H1 (cell line): ENCODE measurements around the gene FAF2. TPM values are rescaled to one million over a fixed set of nuclear protein-coding genes. Genes with fewer than 3 reads are reported as not detected.

Source experiments
- ATF3 ChIP-seq: IDR thresholded peaks from 2 replicates; pipeline ENCODE4 v1.6.1; 2011; ENCODE audit warnings: low read depth, mild to moderate bottlenecking, low read length; ENCODE audit not compliant: insufficient read depth
- CHD7 ChIP-seq: fragments of 300-600 bp; sonication (generic); IDR thresholded peaks from 2 replicates; pipeline ENCODE4 v1.7.1; 2012; ENCODE audit warnings: low read length, moderate library complexity, mild to moderate bottlenecking, inconsistent platforms; ENCODE audit not compliant: insufficient replicate concordance
- CTCF ChIP-seq, 3 experiments: IDR thresholded peaks; 1 replicate in 2 of 3; 2 replicates in 1 of 3; pipeline versions ENCODE4 v1.5.1 to v1.6.1; 2011; ENCODE audit warnings: low read length in 3 of 3, mild to moderate bottlenecking in 3 of 3, inconsistent platforms in 2 of 3, low read depth in 1 of 3, moderate library complexity in 1 of 3; ENCODE audit not compliant: insufficient read depth in 1 of 3; ENCODE audit errors: control extremely low read depth in 1 of 3
- RNF2 ChIP-seq: fragments of 200-900, 300-1000 bp; sonication (generic); IDR thresholded peaks from 2 replicates; pipeline ENCODE4 v1.7.1; 2016; ENCODE audit warnings: borderline replicate concordance, low read depth, mild to moderate bottlenecking, antibody characterized with exemption, low read length; ENCODE audit not compliant: poor library complexity, severe bottlenecking; ENCODE audit errors: missing control alignments
- polyA plus RNA-seq, 7 experiments: library from polyadenylated mRNA; depleted of rRNA in 3 of 7; stranded (reverse) in 5 of 7; unstranded in 2 of 7; fragments of >200 nt in 5 of 7; fragments of 200-250 nt in 2 of 7; gene quantifications; 1 replicate in 5 of 7; 2 replicates in 1 of 7; 4 replicates in 1 of 7; pipeline versions ENCODE4 v1.2.1 to v1.2.3, GENCODE V29; 2011 to 2013; ENCODE audit warnings: missing spikeins in 2 of 7, mixed read lengths in 2 of 7
- total RNA-seq: library from RNA; stranded (reverse); fragmentation: NEBNext Ultra II Directional; extraction: Animal tissue kit (Norgen Biotek cat#: 25700); gene quantifications from 2 replicates; pipeline ENCODE4 v1.2.1, GENCODE V29; 2021

Gene FAF2
- total and polyA plus RNA-seq, 2 of the 8 experiments (the other 6 are each of a cell fraction or from before 2014, with no cell fraction given): 20.8 to 35.8 TPM

- TF ChIP-seq ATF3: no peak
- no peak for TF ChIP-seq CTCF (IDR thresholded peaks at IDR 0.05; ENCODE audit: control extremely low read depth in 1 of 3, insufficient read depth in 1 of 3, low read depth in 1 of 3, low read length in 3 of 3)
- no peak for TF ChIP-seq RNF2
- no peak for TF ChIP-seq CHD7
These were observed 35.0 kb upstream of the FAF2 start (continued) for GRCh38 chr5:176413255-176413565.
